ENCODE measurements around the gene CEP95. TPM values are rescaled to one million over a fixed set of nuclear protein-coding genes. Genes with fewer than 3 reads are reported as not detected.
"Not testable (repeated sequence)": the region's sequence is repeated elsewhere in the genome, so short reads cannot be mapped to it uniquely, and the experiment has no call there.

Gene CEP95
- total and polyA plus RNA-seq, 8 donors, result 15.7 to 115 (median 53.6) TPM

DNA sequence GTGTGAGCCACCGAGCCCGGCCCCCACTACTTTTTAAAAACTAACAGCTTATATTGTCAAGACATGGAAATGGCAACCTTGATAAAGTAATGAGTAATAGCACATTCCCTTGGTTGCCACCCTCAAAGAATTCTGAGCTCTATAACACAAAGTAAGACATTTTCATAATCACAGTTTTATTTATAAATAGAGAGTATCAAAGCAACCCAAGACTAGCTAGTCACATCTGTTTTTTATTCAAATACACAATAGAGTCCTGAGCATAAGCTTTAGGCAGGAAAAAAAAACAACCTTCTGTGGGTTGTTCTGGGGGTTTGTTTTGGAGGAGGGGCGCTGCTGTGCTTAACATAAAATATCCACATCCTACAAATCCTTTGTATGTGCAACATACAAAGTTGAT is 68.7 kb downstream of the CEP95 start:
- no peak overlapping the region for H3K4me3 ChIP-seq
- no peaks in the 10 kb centered on the region for H3K9me3 ChIP-seq
- WGBS, 5 donors, result 95 to 100% (median 97%) methylated on average over 3 of the region's 3 CpGs
- DNase-seq, result no peak
- intact Hi-C loops (cut with DNase I; ENCODE audit: low total_unique reads), result no loop called here
- H3K36me3 ChIP-seq, result peaks cover 20 to 79% (median 68%) of the 10 kb centered on the region in 4 donors
- H3K27ac ChIP-seq, result no peak overlapping the region
- TF ChIP-seq POLR2A (IDR thresholded peaks at IDR 0.05) (no peak), POLR2AphosphoS5 (IDR thresholded peaks at IDR 0.05) (no peak), EP300 (IDR thresholded peaks at IDR 0.05) (no peak)
- TF ChIP-seq, protein P1, sequence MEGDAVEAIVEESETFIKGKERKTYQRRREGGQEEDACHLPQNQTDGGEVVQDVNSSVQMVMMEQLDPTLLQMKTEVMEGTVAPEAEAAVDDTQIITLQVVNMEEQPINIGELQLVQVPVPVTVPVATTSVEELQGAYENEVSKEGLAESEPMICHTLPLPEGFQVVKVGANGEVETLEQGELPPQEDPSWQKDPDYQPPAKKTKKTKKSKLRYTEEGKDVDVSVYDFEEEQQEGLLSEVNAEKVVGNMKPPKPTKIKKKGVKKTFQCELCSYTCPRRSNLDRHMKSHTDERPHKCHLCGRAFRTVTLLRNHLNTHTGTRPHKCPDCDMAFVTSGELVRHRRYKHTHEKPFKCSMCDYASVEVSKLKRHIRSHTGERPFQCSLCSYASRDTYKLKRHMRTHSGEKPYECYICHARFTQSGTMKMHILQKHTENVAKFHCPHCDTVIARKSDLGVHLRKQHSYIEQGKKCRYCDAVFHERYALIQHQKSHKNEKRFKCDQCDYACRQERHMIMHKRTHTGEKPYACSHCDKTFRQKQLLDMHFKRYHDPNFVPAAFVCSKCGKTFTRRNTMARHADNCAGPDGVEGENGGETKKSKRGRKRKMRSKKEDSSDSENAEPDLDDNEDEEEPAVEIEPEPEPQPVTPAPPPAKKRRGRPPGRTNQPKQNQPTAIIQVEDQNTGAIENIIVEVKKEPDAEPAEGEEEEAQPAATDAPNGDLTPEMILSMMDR (IDR thresholded peaks at IDR 0.05), result no peak
- H3K27me3 ChIP-seq, result no peaks in the 10 kb centered on the region
- H3K4me1 ChIP-seq, result peaks cover 0 to 5% (median 0%) of the 10 kb centered on the region in 4 donors

DNA sequence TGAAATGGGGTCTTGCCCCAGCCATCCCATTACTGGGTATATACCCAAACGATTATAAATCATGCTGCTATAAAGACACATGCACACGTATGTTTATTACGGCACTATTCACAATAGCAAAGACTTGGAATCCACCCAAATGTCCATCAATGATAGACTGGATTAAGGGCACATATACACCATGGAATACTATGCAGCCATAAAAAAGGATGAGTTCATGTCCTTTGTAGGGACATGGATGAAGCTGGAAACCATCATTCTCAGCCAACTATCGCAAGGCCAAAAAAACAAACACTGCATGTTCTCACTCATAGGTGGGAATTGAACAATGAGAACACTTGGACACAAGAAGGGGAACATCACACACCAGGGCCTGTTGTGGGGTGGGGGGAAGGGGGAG is 70.2 kb downstream of the CEP95 start:
- 94 to 99% (median 97%) methylated on average over 4 of the region's 4 CpGs for WGBS, 5 donors

DNA sequence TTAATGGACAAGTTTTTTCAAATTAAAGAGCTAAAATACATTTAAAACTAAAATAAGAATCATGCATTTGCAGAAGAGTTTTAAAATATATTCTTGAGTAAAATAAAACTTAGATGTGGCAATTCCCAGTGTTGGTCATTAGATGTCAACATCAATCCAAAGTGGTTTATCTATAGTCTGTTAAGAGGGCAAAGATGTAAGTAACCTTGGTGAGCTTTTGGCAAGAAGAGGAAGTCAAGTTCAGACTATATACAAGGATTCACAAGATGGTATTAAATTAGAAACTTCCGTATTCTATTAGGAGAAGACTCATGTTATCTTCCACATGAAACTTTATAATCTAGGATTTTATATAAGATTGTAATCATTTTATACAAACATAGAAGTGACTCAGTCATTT is 73.1 kb downstream of the CEP95 start:
- H3K36me3 ChIP-seq, result peaks cover 16 to 87% (median 83%) of the 10 kb centered on the region in 4 donors
- no peaks in the 10 kb centered on the region for H3K9me3 ChIP-seq
- intact Hi-C loops (cut with DNase I; ENCODE audit: low total_unique reads), result no loop called here
- 80 to 95% (median 94%) methylated on average over 1 of the region's 1 CpG for WGBS, 5 donors
- H3K4me1 ChIP-seq, result peaks cover 0 to 4% (median 0%) of the 10 kb centered on the region in 4 donors
- no peak overlapping the region for H3K27ac ChIP-seq
- no peak for DNase-seq
- H3K27me3 ChIP-seq, result no peaks in the 10 kb centered on the region
- no peak for TF ChIP-seq POLR2A (IDR thresholded peaks at IDR 0.05)
- no peak for TF ChIP-seq EP300 (IDR thresholded peaks at IDR 0.05)
- TF ChIP-seq POLR2AphosphoS5 (IDR thresholded peaks at IDR 0.05), result no peak
- TF ChIP-seq, protein P1 (IDR thresholded peaks at IDR 0.05), result no peak
- no peak overlapping the region for H3K4me3 ChIP-seq

More for the DNA sequence above, 70.2 kb downstream of the CEP95 start:
- H3K4me1 ChIP-seq; H3K27me3 ChIP-seq; intact Hi-C loops (cut with DNase I; ENCODE audit: low total_unique reads); H3K9me3 ChIP-seq; H3K27ac ChIP-seq; DNase-seq; H3K4me3 ChIP-seq: not testable (repeated sequence)
- H3K36me3 ChIP-seq, result peaks cover 16 to 79% (median 68%) of the 10 kb centered on the region in 4 donors

DNA sequence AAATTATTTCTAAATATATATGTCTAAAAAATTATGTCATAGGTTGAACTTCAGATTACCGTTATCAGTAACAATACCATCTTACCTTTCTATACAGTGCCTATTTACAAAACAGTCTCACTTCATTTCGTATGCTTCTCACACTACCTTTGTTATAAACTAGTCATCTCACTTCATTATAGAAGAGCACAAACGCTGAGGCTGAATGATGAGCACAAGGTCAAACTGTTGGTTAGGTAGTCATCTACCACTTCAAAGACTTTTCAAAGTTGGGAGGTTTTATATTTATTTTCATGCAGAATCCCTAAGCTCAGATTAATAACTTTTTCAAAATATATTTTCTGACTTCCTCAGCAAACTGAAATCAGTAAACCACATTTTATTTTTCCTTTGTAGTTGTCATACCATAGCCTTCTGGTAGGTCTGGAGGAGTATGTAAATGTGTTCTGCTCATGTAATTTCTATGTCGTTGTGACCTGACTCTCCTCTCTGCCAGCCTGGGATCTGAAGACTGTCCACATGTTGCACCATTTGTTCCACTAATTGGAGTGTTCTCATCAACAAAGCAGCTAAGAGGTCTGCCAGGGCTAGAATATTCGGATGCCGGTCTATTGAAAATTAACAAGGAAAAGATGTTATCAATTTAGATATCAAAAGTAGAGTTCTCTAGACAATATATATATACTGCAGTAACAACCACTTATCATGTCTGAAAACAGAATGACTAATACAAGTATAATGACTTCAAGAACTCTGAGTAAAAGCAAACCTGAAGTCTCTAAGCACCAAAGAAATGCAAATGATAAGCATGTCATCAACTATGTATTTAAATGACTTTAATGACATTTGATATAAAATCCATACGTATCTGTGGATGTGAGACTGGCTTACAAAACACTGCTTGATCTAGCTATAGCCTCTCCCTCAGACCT is 73.9 kb downstream of the CEP95 start:
- TF ChIP-seq POLR2AphosphoS5 (IDR thresholded peaks at IDR 0.05), result no peak
- TF ChIP-seq, protein P1 (IDR thresholded peaks at IDR 0.05), result no peak
- TF ChIP-seq POLR2A (IDR thresholded peaks at IDR 0.05), result no peak
- TF ChIP-seq EP300 (IDR thresholded peaks at IDR 0.05), result no peak
- intact Hi-C loops (cut with DNase I; ENCODE audit: low total_unique reads), result no loop called here
- Histone ChIP-seq H3K27ac (peak overlapping the region in 1 of 5 donors; percentile 2), H3K9me3 (no peaks in the 10 kb centered on the region), H3K4me3 (no peak overlapping the region), H3K27me3 (no peaks in the 10 kb centered on the region), H3K36me3 (peaks cover 16 to 85% (median 79%) of the 10 kb centered on the region in 4 donors), H3K4me1 (peaks cover 0 to 4% (median 0%) of the 10 kb centered on the region in 4 donors)
- WGBS, 5 donors, result 53 to 72% (median 62%) methylated on average over 7 of the region's 7 CpGs
- no peak for DNase-seq

DNA sequence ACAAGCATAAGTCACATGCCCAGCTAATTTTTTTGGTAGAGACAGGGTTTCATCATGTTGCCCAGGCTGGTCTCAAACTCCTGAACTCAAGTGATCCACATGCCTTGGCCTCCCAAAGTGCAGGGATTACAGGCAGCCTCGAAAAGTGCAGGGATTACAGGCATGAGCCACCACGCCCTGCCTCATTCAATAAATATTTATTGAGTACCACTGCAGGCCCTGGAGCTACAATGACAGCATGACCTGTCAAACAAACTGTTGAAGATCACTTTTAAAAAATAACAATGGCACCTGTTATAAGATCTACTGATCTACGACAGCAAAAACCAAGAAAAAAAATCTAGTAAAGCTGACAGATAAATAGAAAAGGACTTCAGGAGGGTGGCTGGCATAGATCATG is 76.3 kb downstream of the CEP95 start:
- intact Hi-C loops (cut with DNase I; ENCODE audit: low total_unique reads), result no loop called here
- 27 to 59% (median 51%) methylated on average over 3 of the region's 3 CpGs for WGBS, 5 donors
- H3K27ac ChIP-seq, result no peak overlapping the region
- no peak for DNase-seq
- peaks cover 0 to 4% (median 0%) of the 10 kb centered on the region in 4 donors for H3K4me1 ChIP-seq
- H3K4me3 ChIP-seq, result no peak overlapping the region
- no peak for TF ChIP-seq POLR2A (IDR thresholded peaks at IDR 0.05)
- no peak for TF ChIP-seq EP300 (IDR thresholded peaks at IDR 0.05)
- TF ChIP-seq POLR2AphosphoS5 (IDR thresholded peaks at IDR 0.05), result no peak
- TF ChIP-seq, protein P1 (IDR thresholded peaks at IDR 0.05), result no peak
- no peaks in the 10 kb centered on the region for H3K27me3 ChIP-seq
- H3K9me3 ChIP-seq, result no peaks in the 10 kb centered on the region
- peaks cover 16 to 74% (median 63%) of the 10 kb centered on the region in 4 donors for H3K36me3 ChIP-seq

Measured in stomach (tissue), 9 donors.